Sigmoid colon (tissue), 7 donors: ENCODE data around the gene PRDX5. TPM values are rescaled to one million over a fixed set of nuclear protein-coding genes. Genes with fewer than 3 reads are reported as not detected.
"Not testable (repeated sequence)": the region's sequence is repeated elsewhere in the genome, so short reads cannot be mapped to it uniquely, and the experiment has no call there.

Source experiments
- DNase-seq: peaks from one replicate; pipeline ENCODE4 v3.0.0-alpha.2; 2019
- H3K27ac ChIP-seq, 4 donors: fragments of 200-600 bp; sonication (generic); one replicate each; pipeline ENCODE4 v1.5.1; 2016 to 2019; ENCODE audit warnings: mild to moderate bottlenecking in 1 of 4
- H3K27me3 ChIP-seq, 3 donors: fragments of 200-600 bp; sonication (generic); one replicate each; pipeline ENCODE4 v1.5.1; 2019; ENCODE audit warnings: mild to moderate bottlenecking in 1 of 3
- H3K36me3 ChIP-seq, 4 donors: fragments of 200-600 bp; sonication (generic); one replicate each; pipeline ENCODE4 v1.5.1; 2016 to 2019
- H3K4me1 ChIP-seq, 4 donors: fragments of 200-600 bp; sonication (generic); one replicate each; pipeline ENCODE4 v1.5.1; 2017 to 2019
- H3K4me3 ChIP-seq, 4 donors: fragments of 200-600 bp; sonication (generic); one replicate each; pipeline ENCODE4 v1.5.1; 2017 to 2019; ENCODE audit warnings: mild to moderate bottlenecking in 2 of 4, moderate library complexity in 1 of 4
- H3K9me3 ChIP-seq, 4 donors: fragments of 200-600 bp in 3 of 4; sonication (generic) in 3 of 4; one replicate each; pipeline versions ENCODE4 v1.5.1 to v1.6.1; 2013 to 2019
- EP300 ChIP-seq, 4 donors: sonication (generic); formaldehyde crosslinking; IDR thresholded peaks; one replicate each; pipeline ENCODE4 v1.6.1; 2017; ENCODE audit warnings: antibody characterized with exemption in 4 of 4
- POLR2A ChIP-seq, 2 donors: fragments of 450-650 bp; IDR thresholded peaks; one replicate each; pipeline ENCODE4 v1.6.1; 2016; ENCODE audit warnings: antibody characterized with exemption in 2 of 2, mild to moderate bottlenecking in 2 of 2, moderate library complexity in 2 of 2
- POLR2AphosphoS5 ChIP-seq, 4 donors: sonication (generic); formaldehyde crosslinking; IDR thresholded peaks; one replicate each; pipeline ENCODE4 v1.6.1; 2017; ENCODE audit warnings: antibody characterized with exemption in 4 of 4
- WGBS, 2 donors: extraction: QIAGEN DNeasy Blood & Tissue Kit; methylation state at CpG; one replicate each; pipeline ENCODE4 v1.1.7; 2013; 5-methylcytosine and 5-hydroxymethylcytosine counted together
- intact Hi-C: fragments of 100-400 bp; cut with DNase I; formaldehyde crosslinking; loops from one replicate; pipeline ENCODE4 v1.15.1; 2023
- polyA plus RNA-seq, 3 donors: library from polyadenylated mRNA; stranded (reverse); fragments of 200-250 nt; gene quantifications; one replicate each; pipeline ENCODE4 v1.2.3, GENCODE V29; 2013
- total RNA-seq, 4 donors: library from RNA; depleted of rRNA; stranded (reverse); fragments of >200 nt; gene quantifications; one replicate each; pipeline ENCODE4 v1.1.0, GENCODE V29; 2016
- TF ChIP-seq, protein P1 (sequence below), 4 experiments: fragments of 450-650 bp in 3 of 4; fragments of 200-600 bp in 1 of 4; IDR thresholded peaks; one replicate each; pipeline ENCODE4 v1.5.1; 2016 to 2019; ENCODE audit warnings: antibody characterized with exemption in 4 of 4, mild to moderate bottlenecking in 3 of 4, moderate library complexity in 2 of 4
- donor health status: healthy with polysubstance abuse.
- donor health status: Bipolar disorder and iron deficiency.
- donor health status: healthy.

Gene PRDX5
- total and polyA plus RNA-seq, 7 donors, result 169 to 1,045 (median 269) TPM

DNA sequence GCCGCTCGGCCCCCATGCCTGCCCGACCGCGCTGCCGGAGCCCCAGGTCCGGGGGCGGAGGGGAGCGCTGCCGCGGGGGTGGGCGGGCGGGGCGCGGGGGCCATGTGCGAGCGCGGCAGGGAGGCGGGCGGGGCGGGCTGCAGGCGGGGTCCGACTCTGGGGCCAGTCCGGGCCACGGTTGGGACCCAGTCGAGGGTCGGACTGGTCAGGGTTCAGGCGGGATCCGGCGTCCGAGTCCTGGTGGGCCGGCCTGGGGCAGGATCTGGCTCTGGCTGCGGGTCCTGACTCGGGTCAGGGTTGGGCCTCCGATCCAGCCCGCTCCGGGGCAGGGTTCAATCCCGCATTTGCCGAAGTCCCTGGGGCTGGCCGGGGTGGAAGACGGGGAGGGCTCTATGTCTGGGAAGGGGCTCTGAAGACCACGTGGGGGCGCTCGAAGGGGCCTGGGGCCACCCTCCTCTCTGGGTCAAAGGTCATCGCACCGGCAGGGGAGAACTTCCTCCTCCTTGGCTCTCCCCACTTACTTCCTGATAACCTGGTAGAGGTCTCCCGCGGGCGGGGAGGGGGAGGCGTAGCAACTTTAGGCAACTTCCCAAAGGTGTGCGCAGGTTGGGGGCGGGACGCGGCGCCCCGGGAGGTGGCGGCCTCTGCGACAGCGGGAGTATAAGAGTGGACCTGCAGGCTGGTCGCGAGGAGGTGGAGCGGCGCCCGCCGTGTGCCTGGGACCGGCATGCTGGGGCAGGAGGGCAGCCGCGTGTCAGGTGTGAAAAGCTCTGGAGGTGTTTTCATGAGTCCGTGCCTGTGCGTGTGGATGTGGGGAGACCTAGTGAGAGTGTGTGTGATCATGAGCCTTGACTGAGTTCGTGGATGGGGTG is 12.0 kb upstream of the PRDX5 start:
- Histone ChIP-seq H3K4me3 (peak overlapping the region; percentile 68 to 91 (median 84)), H3K27ac (peak overlapping the region; percentile 87 to 97 (median 96)), H3K4me1 (peaks cover 0 to 33% (median 28%) of the 10 kb centered on the region in 4 donors), H3K36me3 (no peaks in the 10 kb centered on the region), H3K9me3 (no peaks in the 10 kb centered on the region), H3K27me3 (peaks cover 0 to 26% (median 11%) of the 10 kb centered on the region in 3 donors)
- 1% methylated on average over 71 of the region's 71 CpGs for WGBS, 2 donors
- peak; percentile 85 for DNase-seq
- TF ChIP-seq, protein P1, sequence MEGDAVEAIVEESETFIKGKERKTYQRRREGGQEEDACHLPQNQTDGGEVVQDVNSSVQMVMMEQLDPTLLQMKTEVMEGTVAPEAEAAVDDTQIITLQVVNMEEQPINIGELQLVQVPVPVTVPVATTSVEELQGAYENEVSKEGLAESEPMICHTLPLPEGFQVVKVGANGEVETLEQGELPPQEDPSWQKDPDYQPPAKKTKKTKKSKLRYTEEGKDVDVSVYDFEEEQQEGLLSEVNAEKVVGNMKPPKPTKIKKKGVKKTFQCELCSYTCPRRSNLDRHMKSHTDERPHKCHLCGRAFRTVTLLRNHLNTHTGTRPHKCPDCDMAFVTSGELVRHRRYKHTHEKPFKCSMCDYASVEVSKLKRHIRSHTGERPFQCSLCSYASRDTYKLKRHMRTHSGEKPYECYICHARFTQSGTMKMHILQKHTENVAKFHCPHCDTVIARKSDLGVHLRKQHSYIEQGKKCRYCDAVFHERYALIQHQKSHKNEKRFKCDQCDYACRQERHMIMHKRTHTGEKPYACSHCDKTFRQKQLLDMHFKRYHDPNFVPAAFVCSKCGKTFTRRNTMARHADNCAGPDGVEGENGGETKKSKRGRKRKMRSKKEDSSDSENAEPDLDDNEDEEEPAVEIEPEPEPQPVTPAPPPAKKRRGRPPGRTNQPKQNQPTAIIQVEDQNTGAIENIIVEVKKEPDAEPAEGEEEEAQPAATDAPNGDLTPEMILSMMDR (IDR thresholded peaks at IDR 0.05), result no peak
- TF ChIP-seq POLR2A (IDR thresholded peaks at IDR 0.05), result no peak
- intact Hi-C loops, result no loop called here

DNA sequence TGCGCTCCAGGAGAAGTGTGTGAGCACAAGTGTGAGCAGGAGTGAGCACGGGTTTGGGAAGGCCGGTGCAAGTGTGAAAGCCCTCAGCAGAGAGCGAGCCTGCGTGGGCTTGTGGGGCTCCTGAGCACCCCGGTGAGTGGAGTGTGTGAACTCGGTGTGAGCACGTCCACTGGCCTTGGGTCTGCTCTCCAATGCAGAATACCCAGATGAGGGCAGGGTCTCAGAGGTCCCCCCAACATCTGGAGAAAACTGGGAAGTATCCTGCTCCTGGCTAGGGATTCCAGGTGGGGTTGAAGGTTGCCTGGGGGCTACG is 11.4 kb upstream of the PRDX5 start:
- DNase-seq, result no peak
- peaks cover 0 to 31% (median 24%) of the 10 kb centered on the region in 4 donors for H3K4me1 ChIP-seq
- H3K27ac ChIP-seq, result peak overlapping the region; percentile 87 to 97 (median 96)
- no peaks in the 10 kb centered on the region for H3K9me3 ChIP-seq
- peak overlapping the region; percentile 68 to 91 (median 84) for H3K4me3 ChIP-seq
- TF ChIP-seq POLR2A (IDR thresholded peaks at IDR 0.05), result no peak
- TF ChIP-seq EP300 (IDR thresholded peaks at IDR 0.05), result no peak
- TF ChIP-seq, protein P1 (IDR thresholded peaks at IDR 0.05), result no peak
- no peak for TF ChIP-seq POLR2AphosphoS5 (IDR thresholded peaks at IDR 0.05)
- intact Hi-C loops, result no loop called here
- 6 to 22% methylated on average over 9 of the region's 9 CpGs for WGBS, 2 donors
- H3K27me3 ChIP-seq, result peaks cover 0 to 20% (median 8%) of the 10 kb centered on the region in 3 donors
- H3K36me3 ChIP-seq, result no peaks in the 10 kb centered on the region

DNA sequence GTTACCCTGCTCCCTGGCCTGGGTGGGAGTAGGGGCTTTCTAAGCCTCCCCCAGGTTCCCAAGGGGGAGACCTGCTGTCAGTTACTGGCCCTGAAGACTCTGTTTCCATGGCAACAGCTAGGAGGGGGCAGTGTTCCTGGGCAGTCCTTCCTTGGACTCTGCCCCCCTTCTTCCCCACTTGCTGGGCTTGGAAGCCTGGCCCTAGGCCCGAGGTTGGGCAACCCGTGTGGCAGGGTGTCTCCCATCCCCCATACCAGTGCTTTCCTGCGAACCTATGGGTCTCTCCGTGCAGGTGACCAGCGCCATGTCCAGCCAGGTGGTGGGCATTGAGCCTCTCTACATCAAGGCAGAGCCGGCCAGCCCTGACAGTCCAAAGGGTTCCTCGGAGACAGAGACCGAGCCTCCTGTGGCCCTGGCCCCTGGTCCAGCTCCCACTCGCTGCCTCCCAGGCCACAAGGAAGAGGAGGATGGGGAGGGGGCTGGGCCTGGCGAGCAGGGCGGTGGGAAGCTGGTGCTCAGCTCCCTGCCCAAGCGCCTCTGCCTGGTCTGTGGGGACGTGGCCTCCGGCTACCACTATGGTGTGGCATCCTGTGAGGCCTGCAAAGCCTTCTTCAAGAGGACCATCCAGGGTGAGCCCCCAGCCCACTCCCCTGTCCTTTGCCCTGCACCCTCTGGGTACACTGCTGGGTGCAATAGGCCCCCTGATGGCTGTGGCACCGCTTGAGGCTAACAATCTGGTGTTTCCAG is 10.9 kb upstream of the PRDX5 start:
- 38 to 80% methylated on average over 15 of the region's 15 CpGs for WGBS, 2 donors
- no peaks in the 10 kb centered on the region for H3K36me3 ChIP-seq
- H3K4me1 ChIP-seq, result peaks cover 0 to 31% (median 24%) of the 10 kb centered on the region in 4 donors
- no peaks in the 10 kb centered on the region for H3K9me3 ChIP-seq
- H3K27me3 ChIP-seq, result peaks cover 0 to 15% (median 3%) of the 10 kb centered on the region in 3 donors
- no peak for TF ChIP-seq POLR2A (IDR thresholded peaks at IDR 0.05)
- TF ChIP-seq EP300 (IDR thresholded peaks at IDR 0.05), result no peak
- TF ChIP-seq, protein P1 (IDR thresholded peaks at IDR 0.05), result no peak
- no peak for TF ChIP-seq POLR2AphosphoS5 (IDR thresholded peaks at IDR 0.05)
- intact Hi-C loops, result no loop called here
- DNase-seq, result peak; percentile 81
- H3K27ac ChIP-seq, result peak overlapping the region; percentile 87 to 97 (median 96)
- peak overlapping the region in 3 of 4 donors; percentile 80 to 91 (median 89) for H3K4me3 ChIP-seq

DNA sequence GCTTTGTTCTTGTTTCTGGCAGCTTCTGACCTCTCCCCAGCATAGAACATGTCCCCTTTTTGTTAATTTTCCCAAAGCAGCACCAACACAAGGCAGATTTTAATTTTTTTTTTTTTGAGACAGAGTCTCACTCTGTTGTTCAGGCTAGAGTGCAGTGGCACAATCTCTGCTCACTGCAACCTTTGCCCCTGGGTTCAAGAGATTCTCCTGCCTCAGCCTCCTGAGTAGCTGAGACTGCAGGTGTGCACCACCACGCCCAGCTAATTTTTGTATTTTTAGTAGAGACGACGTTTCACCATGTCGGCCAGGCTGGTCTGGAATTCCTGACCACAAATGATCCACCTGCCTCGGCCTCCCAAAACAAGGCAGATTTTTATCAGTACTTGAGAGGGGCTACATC is 10.1 kb upstream of the PRDX5 start:
- intact Hi-C loops, H3K4me3 ChIP-seq, DNase-seq, H3K9me3 ChIP-seq, H3K27me3 ChIP-seq, H3K36me3 ChIP-seq: not testable (repeated sequence)
- Histone ChIP-seq H3K4me1 (peaks cover 0 to 31% (median 24%) of the 10 kb centered on the region in 4 donors), H3K27ac (peak overlapping the region in 1 of 4 donors; percentile 97)
- 39 to 88% methylated on average over 5 of the region's 5 CpGs for WGBS, 2 donors

DNA sequence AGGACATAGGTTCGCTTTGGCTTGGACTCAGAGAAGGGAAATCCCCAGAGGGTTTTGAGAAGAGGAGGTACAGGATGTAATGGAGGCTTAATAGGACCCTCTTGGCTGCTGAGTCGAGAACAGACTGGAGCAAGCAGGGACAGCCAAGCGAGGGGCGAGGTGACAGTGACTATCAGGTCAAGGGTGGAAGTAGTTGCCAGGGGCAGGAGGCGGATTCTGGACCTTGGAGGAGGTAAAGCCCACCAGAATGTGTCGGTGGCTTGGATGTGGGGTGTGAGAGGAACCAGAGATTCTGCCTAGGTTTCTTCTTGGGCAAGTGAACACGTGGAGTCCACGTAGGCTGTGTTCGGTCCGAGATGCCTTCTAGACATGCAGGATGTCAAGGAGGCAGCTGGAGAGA is 5.0 kb upstream of the PRDX5 start:
- Histone ChIP-seq H3K36me3 (peaks cover 10 to 27% (median 17%) of the 10 kb centered on the region in 4 donors), H3K9me3 (no peaks in the 10 kb centered on the region), H3K4me1 (peaks cover 0 to 11% (median 9%) of the 10 kb centered on the region in 4 donors), H3K4me3 (no peak overlapping the region), H3K27me3 (no peaks in the 10 kb centered on the region), H3K27ac (peak overlapping the region in 3 of 4 donors; percentile 41 to 63 (median 47))
- DNase-seq, result no peak
- TF ChIP-seq POLR2AphosphoS5 (IDR thresholded peaks at IDR 0.05), result no peak
- no peak for TF ChIP-seq POLR2A (IDR thresholded peaks at IDR 0.05)
- TF ChIP-seq, protein P1 (IDR thresholded peaks at IDR 0.05), result no peak
- no peak for TF ChIP-seq EP300 (IDR thresholded peaks at IDR 0.05)
- WGBS, 2 donors, result 89 to 90% methylated on average over 10 of the region's 10 CpGs
- intact Hi-C loops, result no loop called here
